ENCODE measurements around the gene CDKAL1.
A peak's percentile ranks its signal among the peaks of the same experiment; 100 is the strongest.
"Not testable (repeated sequence)": the region's sequence is repeated elsewhere in the genome, so short reads cannot be mapped to it uniquely, and the experiment has no call there.

The CDKAL1 gene

GRCh38 chr6:20723236-20723635, 189.0 kb downstream of the CDKAL1 start:
- no peak for TF ChIP-seq CTCF (conservative IDR thresholded peaks at IDR 0.05; ENCODE audit: low read depth, low read length)
- no peak for DNase-seq (ENCODE audit: low read depth)
- no peak overlapping the region for H3K4me3 ChIP-seq (ENCODE audit: low read length)

GRCh38 chr6:20724443-20725190, 190.4 kb downstream of the CDKAL1 start:
- no peak overlapping the region for H3K4me3 ChIP-seq (ENCODE audit: low read length)
- TF ChIP-seq CTCF (conservative IDR thresholded peaks at IDR 0.05; ENCODE audit: low read depth, low read length), result no peak
- DNase-seq (ENCODE audit: low read depth), result no peak

GRCh38 chr6:20725235-20725634, 191.0 kb downstream of the CDKAL1 start:
- peak; percentile 9 for DNase-seq (ENCODE audit: low read depth)
- H3K4me3 ChIP-seq (ENCODE audit: low read length), result not testable (repeated sequence)

- TF ChIP-seq CTCF (conservative IDR thresholded peaks at IDR 0.05; ENCODE audit: low read depth, low read length), result no peak
- H3K4me3 ChIP-seq (ENCODE audit: low read length), result no peak overlapping the region
- no peak for DNase-seq (ENCODE audit: low read depth)
These were observed 194.8 kb downstream of the CDKAL1 start for GRCh38 chr6:20729086-20729485.

GRCh38 chr6:20732362-20732761, 198.1 kb downstream of the CDKAL1 start:
- H3K4me3 ChIP-seq (ENCODE audit: low read length); DNase-seq (ENCODE audit: low read depth): not testable (repeated sequence)

GRCh38 chr6:20732896-20733295, 198.6 kb downstream of the CDKAL1 start:
- DNase-seq (ENCODE audit: low read depth), result no peak
- H3K4me3 ChIP-seq (ENCODE audit: low read length), result no peak overlapping the region
- TF ChIP-seq CTCF (conservative IDR thresholded peaks at IDR 0.05; ENCODE audit: low read depth, low read length), result no peak

- no peak for TF ChIP-seq CTCF (conservative IDR thresholded peaks at IDR 0.05; ENCODE audit: low read depth, low read length)
- no peak for DNase-seq (ENCODE audit: low read depth)
These were observed 203.7 kb downstream of the CDKAL1 start for GRCh38 chr6:20737912-20738311.

GRCh38 chr6:20740088-20740487, 205.8 kb downstream of the CDKAL1 start:
- TF ChIP-seq CTCF (conservative IDR thresholded peaks at IDR 0.05; ENCODE audit: low read depth, low read length), result no peak
- no peak overlapping the region for H3K4me3 ChIP-seq (ENCODE audit: low read length)
- DNase-seq (ENCODE audit: low read depth), result no peak

More at GRCh38 chr6:20737912-20738311, 203.7 kb downstream of the CDKAL1 start:
- H3K4me3 ChIP-seq (ENCODE audit: low read length), result no peak overlapping the region
